CD4-positive, alpha-beta memory T cell (primary cell): ENCODE data around the gene PPM1M. TPM values are rescaled to one million over a fixed set of nuclear protein-coding genes. Genes with fewer than 3 reads are reported as not detected.

Experiments used
- CTCF ChIA-PET: fragments of 350-600 bp; sonication (Branson Sonifier 250); formaldehyde crosslinking; loops from one replicate; lab custom pipeline; 2021; ENCODE audit warnings: inconsistent platforms; ENCODE audit not compliant: partially characterized antibody; lab: Charles Lee
- POLR2A ChIA-PET: fragments of 350-600 bp; sonication (Branson Sonifier 250); formaldehyde crosslinking; loops from one replicate; lab custom pipeline; 2021; ENCODE audit not compliant: partially characterized antibody; lab: Charles Lee
- DNase-seq, 5 donors: peaks; one replicate each; pipeline versions ENCODE4 v3.0.0 to v3.0.0-alpha.2; 2020 to 2022; ENCODE audit warnings: mixed read lengths in 1 of 5
- H3K27ac ChIP-seq: one replicate; pipeline ENCODE4 v1.7.0; 2013; ENCODE audit warnings: low read depth, low read length
- H3K27me3 ChIP-seq: 2 replicates; pipeline ENCODE4 v1.7.0; 2013; ENCODE audit warnings: mild to moderate bottlenecking, low read length, moderate library complexity; ENCODE audit not compliant: insufficient read depth
- H3K36me3 ChIP-seq: 2 replicates; pipeline ENCODE4 v1.7.0; 2013; ENCODE audit warnings: mild to moderate bottlenecking, low read length, moderate library complexity; ENCODE audit not compliant: insufficient read depth
- H3K4me1 ChIP-seq: 2 replicates; pipeline ENCODE4 v1.7.0; 2013; ENCODE audit warnings: mild to moderate bottlenecking, low read length, moderate library complexity; ENCODE audit not compliant: insufficient read depth
- H3K4me3 ChIP-seq, 2 donors: one replicate each; pipeline ENCODE4 v1.7.0; 2013; ENCODE audit warnings: low read length in 2 of 2, mild to moderate bottlenecking in 1 of 2
- H3K9me3 ChIP-seq, 2 donors: one replicate each; pipeline ENCODE4 v1.7.0; 2013; ENCODE audit warnings: low read length in 2 of 2, control low read depth in 1 of 2; ENCODE audit not compliant: control insufficient read depth in 1 of 2
- H3K27ac Mint-ChIP-seq, 7 donors: one replicate each; pipeline ENCODE4 v1.8.0; 2020 to 2021; ENCODE audit warnings: mixed read lengths in 7 of 7, mild to moderate bottlenecking in 6 of 7, inconsistent platforms in 3 of 7, moderate library complexity in 3 of 7
- H3K27me3 Mint-ChIP-seq, 2 donors: one replicate each; pipeline ENCODE4 v1.8.0; 2020 to 2021; ENCODE audit warnings: mixed read lengths in 2 of 2
- H3K36me3 Mint-ChIP-seq, 2 donors: one replicate each; pipeline ENCODE4 v1.8.0; 2020 to 2021; ENCODE audit warnings: mixed read lengths in 2 of 2, inconsistent platforms in 1 of 2, mild to moderate bottlenecking in 1 of 2
- H3K4me1 Mint-ChIP-seq, 4 donors: one replicate each; pipeline ENCODE4 v1.8.0; 2020 to 2021; ENCODE audit warnings: mixed read lengths in 4 of 4, mild to moderate bottlenecking in 1 of 4
- H3K4me3 Mint-ChIP-seq, 8 donors: one replicate each; pipeline ENCODE4 v1.8.0; 2020 to 2021; ENCODE audit warnings: mixed read lengths in 8 of 8, mild to moderate bottlenecking in 7 of 8, moderate library complexity in 6 of 8, inconsistent platforms in 3 of 8
- H3K9me3 Mint-ChIP-seq, 8 donors: one replicate each; pipeline ENCODE4 v1.8.0; 2020 to 2021; ENCODE audit warnings: mixed read lengths in 8 of 8, mild to moderate bottlenecking in 5 of 8, inconsistent platforms in 3 of 8, moderate library complexity in 1 of 8
- intact Hi-C: fragments of 100-400 bp; cut with micrococcal nuclease; formaldehyde crosslinking; loops from one replicate; pipeline ENCODE4 v1.15.1; 2023
- polyA plus RNA-seq, 2 donors: library from polyadenylated mRNA; unstranded; fragments of 300-500 nt; fragmentation: Illumina TruSeq; gene quantifications; one replicate each; pipeline ENCODE4 v1.2.3, GENCODE V29; 2021
- total RNA-seq, 2 experiments: library from RNA; stranded (reverse); gene quantifications; one replicate each; pipeline ENCODE4 v1.2.3, GENCODE V29; 2021

The PPM1M gene
- total RNA-seq, result 10 to 100 TPM; 70.2 to 81.1 TPM
- 10 to 100 TPM; 52.0 to 85.3 TPM for polyA plus RNA-seq

DNA sequence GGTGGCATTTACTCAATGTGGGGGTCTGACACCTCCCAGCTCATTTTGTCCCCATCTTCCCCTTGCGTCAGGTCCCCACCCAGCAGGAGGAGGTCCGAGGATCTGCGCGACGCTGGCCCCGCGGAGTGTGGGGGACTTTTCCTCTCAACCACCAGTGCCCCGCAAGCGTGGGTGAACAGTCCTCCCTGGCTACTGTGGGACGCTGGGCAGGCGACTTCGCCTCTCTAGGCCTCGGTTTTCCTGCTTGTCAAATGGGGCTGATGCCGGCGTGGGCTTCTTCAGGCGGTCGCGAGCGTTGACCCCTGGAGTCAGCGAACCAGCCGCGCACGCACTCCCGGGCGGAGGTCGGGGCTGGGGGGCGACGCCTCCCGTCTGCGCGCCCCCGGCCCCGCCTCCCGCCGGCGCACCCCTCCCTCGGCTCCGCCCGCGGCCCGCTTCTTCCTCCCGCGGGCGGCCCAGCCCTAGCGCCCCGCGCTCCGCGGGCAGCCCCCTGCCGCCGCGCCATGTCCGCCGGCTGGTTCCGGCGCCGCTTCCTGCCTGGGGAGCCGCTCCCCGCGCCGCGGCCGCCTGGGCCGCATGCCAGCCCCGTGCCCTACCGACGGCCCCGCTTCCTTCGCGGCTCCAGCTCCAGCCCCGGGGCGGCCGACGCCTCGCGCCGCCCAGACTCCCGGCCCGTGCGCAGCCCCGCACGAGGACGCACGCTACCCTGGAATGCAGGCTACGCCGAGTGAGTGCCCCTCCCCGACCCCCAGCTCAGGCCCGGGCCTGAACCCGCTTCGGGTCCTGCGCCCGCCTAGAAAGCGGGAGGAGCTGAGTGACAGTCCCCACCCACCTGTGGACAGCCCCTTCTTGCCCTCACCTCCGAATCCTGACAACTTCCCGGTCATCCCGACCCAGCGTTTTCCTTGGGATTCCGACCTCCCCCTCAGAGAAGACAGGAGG, at the start of gene PPM1M:
Gene PPM1M (plus strand): TSS at position 438 of the 942 bp plus-strand sequence. CDS start 66 bp downstream, at position 504.
- H3K36me3 Mint-ChIP-seq, result peaks cover 34 to 46% of the 10 kb centered on the region in 2 donors
- H3K36me3 ChIP-seq, result peaks cover 29% of the 10 kb centered on the region
- H3K4me1 ChIP-seq, result peaks cover 85% of the 10 kb centered on the region
- peak within 1 kb of the TSS; percentile 95 to 97 (median 96) for H3K27ac Mint-ChIP-seq
- ChIA-PET POLR2A (interaction anchor here (0.6 to 38.1 kb wide), 12 partner anchors 8 to 190 kb away, joined by 3 to 1950 read pairs (median 12); partner anchors contain the start of genes DUSP7, GLYCTK, TLR9 and TWF2), CTCF (interaction anchor here (1.7 to 31.1 kb wide), 6 partner anchors 6 to 93 kb away, joined by 3 to 684 read pairs (median 14); partner anchors contain the start of genes GLYCTK and WDR82)
- no peaks in the 10 kb centered on the region for H3K27me3 ChIP-seq
- peak within 1 kb of the TSS; percentile 82 to 94 (median 90) for H3K4me3 Mint-ChIP-seq
- peak within 1 kb of the TSS; percentile 90 for H3K27ac ChIP-seq
- no peaks in the 10 kb centered on the region for H3K9me3 ChIP-seq
- H3K4me1 Mint-ChIP-seq, result peaks cover 53 to 90% (median 72%) of the 10 kb centered on the region in 4 donors
- H3K27me3 Mint-ChIP-seq, result no peaks in the 10 kb centered on the region
- H3K9me3 Mint-ChIP-seq, result no peaks in the 10 kb centered on the region
- peak; percentile 71 to 84 (median 79) for DNase-seq
- peak within 1 kb of the TSS; percentile 88 to 95 for H3K4me3 ChIP-seq
- intact Hi-C loops, result loop anchor here (1.0 kb wide), 1 partner anchor 8 kb away; no protein-coding TSS in a partner anchor

DNA sequence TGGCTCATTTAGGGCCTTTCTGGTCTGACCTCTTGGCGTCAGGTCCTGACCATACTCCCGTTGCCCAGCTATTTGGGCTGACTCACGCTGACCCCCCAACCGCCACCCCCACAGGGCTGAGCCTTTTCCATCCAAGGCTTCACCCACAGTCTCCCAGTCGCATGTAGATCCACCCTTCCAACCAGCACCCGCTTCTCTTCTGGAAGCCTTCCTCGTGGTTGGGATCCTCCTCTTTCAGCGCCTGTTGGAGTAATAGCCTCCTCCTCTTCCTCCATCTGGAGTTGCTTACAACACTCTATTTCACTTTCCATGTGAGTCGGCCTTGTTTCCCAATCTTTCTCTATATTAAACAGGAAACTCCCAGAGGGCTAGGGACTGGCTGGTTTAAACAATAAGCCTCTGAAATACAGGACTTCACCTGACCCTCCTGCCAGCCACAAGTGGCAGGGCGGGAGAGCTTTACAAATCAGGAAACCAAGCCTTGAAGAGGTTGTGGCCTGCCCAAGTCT, 49.7 kb upstream of the PPM1M start:
- no peak for DNase-seq
- intact Hi-C loops, result no loop called here
- H3K36me3 Mint-ChIP-seq, result peaks cover 4 to 15% of the 10 kb centered on the region in 2 donors
- H3K4me1 Mint-ChIP-seq, result peaks cover 17 to 42% (median 31%) of the 10 kb centered on the region in 4 donors
- H3K9me3 Mint-ChIP-seq, result no peaks in the 10 kb centered on the region
- Histone ChIP-seq H3K9me3 (no peaks in the 10 kb centered on the region), H3K27me3 (no peaks in the 10 kb centered on the region), H3K4me3 (no peak overlapping the region), H3K27ac (no peak overlapping the region), H3K36me3 (peaks cover 4% of the 10 kb centered on the region), H3K4me1 (peaks cover 36% of the 10 kb centered on the region)
- POLR2A ChIA-PET, result interaction anchor here (1.1 kb wide), 1 partner anchor 93 kb away, joined by 3 read pairs; no protein-coding TSS in a partner anchor
- CTCF ChIA-PET, result no interaction called here
- peak overlapping the region in 3 of 7 donors; percentile 67 to 74 (median 69) for H3K27ac Mint-ChIP-seq
- H3K4me3 Mint-ChIP-seq, result no peak overlapping the region
- no peaks in the 10 kb centered on the region for H3K27me3 Mint-ChIP-seq

GRCh38 chr3:52196977-52197376, 48.6 kb upstream of the PPM1M start:
- H3K36me3 ChIP-seq, result peaks cover 4% of the 10 kb centered on the region
- H3K4me3 Mint-ChIP-seq, result peak overlapping the region in 2 of 8 donors; percentile 7 to 97
- no peaks in the 10 kb centered on the region for H3K27me3 ChIP-seq
- CTCF ChIA-PET, result interaction anchor here (0.8 to 1.4 kb wide), 4 partner anchors 23 to 223 kb away, joined by 3 to 4 read pairs (median 3); partner anchors contain the start of gene ABHD14B
- H3K4me1 ChIP-seq, result peaks cover 46% of the 10 kb centered on the region
- intact Hi-C loops, result no loop called here
- no peaks in the 10 kb centered on the region for H3K9me3 Mint-ChIP-seq
- no peaks in the 10 kb centered on the region for H3K9me3 ChIP-seq
- no peak overlapping the region for H3K4me3 ChIP-seq
- peaks cover 10 to 24% of the 10 kb centered on the region in 2 donors for H3K36me3 Mint-ChIP-seq
- no peak for DNase-seq
- POLR2A ChIA-PET, result interaction anchor here (0.7 to 1.9 kb wide), 11 partner anchors 15 to 255 kb away, joined by 3 to 14 read pairs (median 4); partner anchors contain the start of genes ABHD14B, GLYCTK, PARP3 and POC1A
- no peaks in the 10 kb centered on the region for H3K27me3 Mint-ChIP-seq
- peak overlapping the region; percentile 92 for H3K27ac ChIP-seq
- peak overlapping the region in 5 of 7 donors; percentile 53 to 97 (median 94) for H3K27ac Mint-ChIP-seq
- H3K4me1 Mint-ChIP-seq, result peaks cover 24 to 52% (median 39%) of the 10 kb centered on the region in 4 donors

DNA sequence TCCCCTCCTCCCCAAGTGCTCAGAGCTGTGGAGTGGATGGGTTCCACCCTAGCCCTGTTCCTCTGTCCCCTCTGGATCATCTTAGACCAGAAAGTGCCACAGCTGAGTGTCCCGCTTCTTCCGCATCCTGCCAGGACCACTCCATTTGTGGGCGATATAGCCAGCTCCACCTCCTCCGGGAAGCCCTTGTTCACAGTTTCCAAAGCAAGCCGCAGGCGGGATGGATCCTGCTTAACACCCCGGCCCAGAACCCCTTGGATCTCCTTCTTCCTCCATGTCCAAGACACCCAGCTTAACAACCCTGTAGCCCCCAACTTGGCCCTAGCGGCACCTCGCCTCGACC, 48.1 kb upstream of the PPM1M start:
- peaks cover 14 to 29% of the 10 kb centered on the region in 2 donors for H3K36me3 Mint-ChIP-seq
- peak overlapping the region; percentile 93 to 99 (median 96) for H3K4me3 Mint-ChIP-seq

GRCh38 chr3:52197842-52198625, 47.5 kb upstream of the PPM1M start, which contains the start of gene ALAS1:
TSS of gene ALAS1 (plus strand) at chr3:52198160. CDS start at chr3:52199242, 1,082 bp downstream.
- Histone ChIP-seq H3K9me3 (no peaks in the 10 kb centered on the region), H3K36me3 (peaks cover 12% of the 10 kb centered on the region), H3K27me3 (no peaks in the 10 kb centered on the region), H3K4me3 (peak within 1 kb of the TSS; percentile 82 to 90), H3K4me1 (peaks cover 52% of the 10 kb centered on the region), H3K27ac (peak within 1 kb of the TSS; percentile 92)
- Mint-ChIP-seq H3K27me3 (no peaks in the 10 kb centered on the region), H3K27ac (peak within 1 kb of the TSS; percentile 91 to 99 (median 97)), H3K4me3 (peak within 1 kb of the TSS; percentile 93 to 99 (median 96)), H3K4me1 (peaks cover 27 to 60% (median 47%) of the 10 kb centered on the region in 4 donors), H3K9me3 (no peaks in the 10 kb centered on the region), H3K36me3 (peaks cover 17 to 35% of the 10 kb centered on the region in 2 donors)
- DNase-seq, result peak; percentile 90 to 95 (median 94)
- intact Hi-C loops, result loop anchor here (1.0 to 2.0 kb wide), 2 partner anchors 19 to 44 kb away; partner anchors contain the start of gene POC1A
- ChIA-PET CTCF (interaction anchor here (0.9 to 1.4 kb wide), 3 partner anchors 22 to 196 kb away, joined by 3 to 4 read pairs (median 3); no protein-coding TSS in a partner anchor), POLR2A (interaction anchor here (0.8 to 1.9 kb wide), 6 partner anchors 19 to 224 kb away, joined by 4 to 14 read pairs (median 5); partner anchors contain the start of genes ABHD14B, GLYCTK, POC1A and WDR82)

More for the DNA sequence above, 48.1 kb upstream of the PPM1M start:
- peaks cover 50% of the 10 kb centered on the region for H3K4me1 ChIP-seq
- H3K9me3 ChIP-seq, result no peaks in the 10 kb centered on the region
- DNase-seq, result no peak
- H3K27ac ChIP-seq, result peak overlapping the region; percentile 92
- H3K9me3 Mint-ChIP-seq, result no peaks in the 10 kb centered on the region
- H3K4me1 Mint-ChIP-seq, result peaks cover 25 to 57% (median 43%) of the 10 kb centered on the region in 4 donors
- H3K27me3 ChIP-seq, result no peaks in the 10 kb centered on the region
- intact Hi-C loops, result no loop called here
- ChIA-PET CTCF (interaction anchor here (0.8 to 1.4 kb wide), 4 partner anchors 22 to 224 kb away, joined by 3 to 4 read pairs (median 3); partner anchors contain the start of gene ABHD14B), POLR2A (interaction anchor here (0.7 to 1.9 kb wide), 10 partner anchors 16 to 224 kb away, joined by 3 to 14 read pairs (median 4); partner anchors contain the start of genes ABHD14B, GLYCTK, POC1A and RPL29)
- H3K27ac Mint-ChIP-seq, result peak overlapping the region; percentile 90 to 97 (median 97)
- peak overlapping the region; percentile 48 to 82 for H3K4me3 ChIP-seq
- peaks cover 7% of the 10 kb centered on the region for H3K36me3 ChIP-seq
- H3K27me3 Mint-ChIP-seq, result no peaks in the 10 kb centered on the region
